Posterior vena cava (tissue), 2 donors: ENCODE data around the gene LILRB4. TPM values are rescaled to one million over a fixed set of nuclear protein-coding genes. Genes with fewer than 3 reads are reported as not detected.
"Not testable (repeated sequence)": the region's sequence is repeated elsewhere in the genome, so short reads cannot be mapped to it uniquely, and the experiment has no call there.

Experiments
- DNase-seq: peaks from one replicate; pipeline ENCODE4 v3.0.0-alpha.2; 2020; ENCODE audit warnings: low spot score
- intact Hi-C, 2 donors: fragments of 100-400 bp; cut with DNase I; formaldehyde crosslinking; loops; one replicate each; pipeline versions ENCODE4 v1.14.1 to v1.14.2; 2022 to 2023
- long read RNA-seq, 2 donors: library from polyadenylated mRNA; unstranded; transcript quantifications; one replicate each; pipeline ENCODE4 v2.0.0, GENCODE V29; 2020 to 2021
- total RNA-seq, 2 donors: library from RNA; stranded (reverse); fragmentation: NEBNext Ultra II Directional; extraction: Animal tissue kit (Norgen Biotek cat#: 25700); gene quantifications; one replicate each; pipeline ENCODE4 v1.2.1, GENCODE V29; 2021
- donor health status: DM: yes; HTN: yes; CAD: no.
- donor health status: DM: yes; HTN: yes; CAD: no.

The LILRB4 gene
- 1 to 10 TPM; 2.7 to 8.7 TPM for total RNA-seq
- long read RNA-seq, donor 1, partial matches to known transcripts, result 1 of 1 reads
- long read RNA-seq, donor 1, other reads (novel, unspliced or antisense), result 0 of 1 reads
- long read RNA-seq, donor 2, partial matches to known transcripts, result 0 of 4 reads
- long read RNA-seq, donor 2, other reads (novel, unspliced or antisense), result 3 of 4 reads

DNA sequence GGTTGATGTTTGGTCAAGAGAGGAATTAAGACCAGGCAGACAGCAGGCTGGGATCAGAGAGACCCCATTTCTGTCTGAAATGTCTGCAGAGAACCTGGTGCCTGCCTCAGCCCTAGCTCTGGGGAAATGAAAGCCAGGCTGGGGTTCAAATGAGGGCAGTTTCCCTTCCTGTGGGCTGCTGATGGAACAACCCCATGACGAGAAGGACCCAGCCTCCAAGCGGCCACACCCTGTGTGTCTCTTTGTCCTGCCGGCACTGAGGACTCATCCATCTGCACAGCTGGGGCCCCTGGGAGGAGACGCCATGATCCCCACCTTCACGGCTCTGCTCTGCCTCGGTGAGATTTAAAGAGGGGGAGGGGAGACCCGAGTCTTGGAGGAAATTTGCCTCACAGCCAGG lies at the start of gene LILRB4:
LILRB4 (plus strand) TSS at position 256 of the 400 bp plus-strand sequence; CDS start at position 305, 49 bp downstream.
- DNase-seq, result no peak
- intact Hi-C loops, result no loop called here

- no peak for DNase-seq
- intact Hi-C loops, result no loop called here
Observed at GRCh38 chr19:54614726-54615125, 48.1 kb upstream of the LILRB4 start.

DNA sequence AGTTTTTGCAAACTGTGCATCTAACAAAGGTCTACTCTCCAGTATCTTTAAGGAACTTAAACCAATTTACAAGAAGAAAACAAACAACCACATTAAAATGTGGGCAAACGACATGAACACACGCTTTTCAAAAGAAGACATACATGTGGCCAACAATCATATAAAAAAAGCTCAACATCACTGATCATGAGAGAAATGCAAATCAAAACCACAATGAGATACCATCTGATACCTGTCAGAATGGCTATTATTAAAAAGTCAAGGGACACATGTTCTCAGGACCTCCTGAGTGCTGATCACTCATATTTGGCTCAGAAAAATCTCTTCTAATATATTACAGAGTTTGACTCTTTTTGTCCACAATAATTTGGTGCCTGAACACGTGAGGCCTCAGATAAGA lies 46.7 kb upstream of the LILRB4 start:
- intact Hi-C loops, result no loop called here
- no peak for DNase-seq

DNA sequence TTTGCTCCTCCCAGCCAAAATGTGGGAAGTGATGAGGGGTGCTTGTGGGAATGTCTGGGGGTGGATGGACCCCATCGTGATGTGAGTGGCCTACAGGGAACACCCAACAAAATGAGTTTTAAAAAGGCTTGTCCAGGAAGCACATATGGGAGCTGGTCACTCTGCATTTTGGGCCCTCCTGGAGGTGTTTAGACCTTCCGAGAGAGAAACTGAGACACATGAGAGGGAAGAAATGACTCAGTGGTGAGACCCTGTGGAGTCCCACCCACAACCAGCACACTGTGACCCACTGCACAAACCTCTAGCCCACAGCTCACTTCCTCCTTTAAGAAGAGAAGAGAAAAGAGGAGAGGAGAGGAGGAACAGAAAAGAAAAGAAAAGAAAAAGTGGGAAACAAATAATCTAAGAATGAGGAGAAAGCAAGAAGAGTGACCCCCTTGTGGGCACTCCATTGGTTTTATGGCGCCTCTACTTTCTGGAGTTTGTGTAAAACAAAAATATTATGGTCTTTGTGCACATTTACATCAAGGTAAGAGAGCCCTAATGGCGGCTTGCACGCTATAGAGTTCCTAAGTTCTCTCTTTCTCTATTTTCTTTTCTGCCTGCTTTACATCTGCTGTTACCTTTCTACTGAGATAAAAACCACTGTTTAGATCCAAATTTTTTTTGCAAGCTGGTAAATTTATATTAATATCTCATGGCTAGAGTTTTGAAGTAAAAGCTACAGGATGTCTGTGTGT lies 45.8 kb upstream of the LILRB4 start:
- no peak for DNase-seq
- intact Hi-C loops, result no loop called here

GRCh38 chr19:54620464-54620863 lies 42.3 kb upstream of the LILRB4 start:
- intact Hi-C loops, result no loop called here
- DNase-seq, result no peak

DNA sequence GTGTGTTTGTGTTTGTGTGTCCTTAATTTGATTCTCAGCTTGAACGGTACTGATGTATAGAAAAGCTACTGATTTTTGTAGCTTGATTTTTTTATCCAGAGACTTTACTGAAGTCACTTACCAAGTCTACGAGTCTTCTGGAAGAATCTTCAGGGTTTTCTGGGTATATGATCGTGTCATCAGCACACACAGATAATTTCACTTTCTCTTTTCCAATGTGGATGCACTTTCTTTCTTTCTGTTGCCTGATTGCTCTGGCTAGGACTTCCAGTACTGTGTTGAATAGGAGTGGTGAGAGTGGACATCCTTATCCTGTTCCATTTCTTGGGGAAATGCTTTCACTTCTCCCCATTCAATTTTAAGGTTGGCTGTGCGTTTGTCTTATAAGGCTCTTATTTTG lies 40.4 kb upstream of the LILRB4 start:
- no peak for DNase-seq
- intact Hi-C loops, result no loop called here

DNA sequence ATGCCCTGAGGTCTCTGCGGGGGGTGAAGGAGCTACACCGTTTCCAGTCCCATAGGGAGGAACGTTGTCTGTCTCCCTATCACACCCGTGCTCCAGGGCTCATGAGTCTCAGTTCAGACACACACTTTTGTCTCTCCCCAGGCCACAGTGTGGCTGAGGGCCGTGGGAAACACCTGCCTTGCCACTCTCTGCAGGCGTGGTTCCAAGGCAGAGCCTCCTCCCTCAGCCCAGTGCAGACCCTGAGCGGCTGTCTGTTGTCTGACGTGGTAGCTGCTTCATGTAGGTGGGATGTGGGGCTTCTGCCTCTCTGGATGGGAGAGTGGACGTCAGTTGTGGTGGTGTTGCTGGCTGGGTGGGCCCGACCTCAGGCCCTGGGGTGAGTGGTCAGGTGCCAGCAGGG lies 38.6 kb upstream of the LILRB4 start:
- intact Hi-C loops, result not testable (repeated sequence)

DNA sequence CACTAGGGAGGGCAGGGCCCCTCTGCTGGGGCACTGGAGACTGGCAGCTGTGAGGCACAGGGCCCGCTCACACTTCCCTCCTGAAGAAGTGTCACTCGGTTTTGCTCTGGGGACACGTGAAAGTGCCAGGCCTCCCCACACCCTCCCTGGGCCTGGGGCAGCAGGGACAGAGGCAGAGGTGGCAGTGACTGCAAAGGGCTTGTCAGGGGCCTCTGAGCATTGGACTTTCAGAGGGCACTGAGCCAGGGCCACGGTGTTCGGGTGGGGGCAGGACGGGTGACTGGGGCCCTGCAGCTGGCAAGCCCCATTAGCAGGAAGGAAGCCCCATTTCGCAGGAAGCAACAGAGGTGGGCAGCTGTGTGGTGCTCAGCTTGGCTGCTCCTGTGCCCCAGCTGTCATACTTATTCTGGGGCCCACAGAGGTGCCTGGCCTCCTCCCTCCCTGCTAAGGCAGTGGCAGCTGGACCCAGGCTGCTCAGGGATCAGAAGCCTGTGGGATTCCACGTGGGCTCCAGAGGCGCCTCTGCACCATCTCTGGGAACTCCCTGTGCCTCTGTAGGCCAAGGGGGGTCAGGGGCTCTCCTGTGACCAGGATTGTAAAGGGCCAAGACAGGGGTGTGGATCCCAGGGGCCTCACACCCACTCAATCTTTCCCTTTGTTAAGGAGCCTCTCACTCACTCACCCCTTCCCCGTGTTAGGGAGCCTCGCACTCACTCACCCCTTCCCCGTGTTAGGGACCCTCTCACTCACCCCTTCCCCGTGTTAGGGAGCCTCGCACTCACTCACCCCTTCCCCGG lies 37.7 kb upstream of the LILRB4 start:
- DNase-seq, intact Hi-C loops: not testable (repeated sequence)

More for the DNA sequence above, 38.6 kb upstream of the LILRB4 start:
- not testable (repeated sequence) for DNase-seq

- intact Hi-C loops, result no loop called here
Observed at GRCh38 chr19:54626757-54627156, 36.0 kb upstream of the LILRB4 start.

GRCh38 chr19:54627912-54628311 lies 34.9 kb upstream of the LILRB4 start:
- intact Hi-C loops, DNase-seq: not testable (repeated sequence)

More at GRCh38 chr19:54626757-54627156, 36.0 kb upstream of the LILRB4 start:
- no peak for DNase-seq

GRCh38 chr19:54630262-54630661 lies 32.5 kb upstream of the LILRB4 start, which contains the start of gene LILRB1:
LILRB1 (plus strand) TSS chr19:54630484; CDS start chr19:54631074, 590 bp downstream.
- intact Hi-C loops, DNase-seq: not testable (repeated sequence)

- intact Hi-C loops, result no loop called here
- no peak for DNase-seq
Observed at GRCh38 chr19:54630782-54631181, 32.0 kb upstream of the LILRB4 start.

- intact Hi-C loops, DNase-seq: not testable (repeated sequence)
Observed at GRCh38 chr19:54631489-54632337, 31.1 kb upstream of the LILRB4 start.

GRCh38 chr19:54632517-54632916 lies 30.3 kb upstream of the LILRB4 start:
- intact Hi-C loops, DNase-seq: not testable (repeated sequence)

DNA sequence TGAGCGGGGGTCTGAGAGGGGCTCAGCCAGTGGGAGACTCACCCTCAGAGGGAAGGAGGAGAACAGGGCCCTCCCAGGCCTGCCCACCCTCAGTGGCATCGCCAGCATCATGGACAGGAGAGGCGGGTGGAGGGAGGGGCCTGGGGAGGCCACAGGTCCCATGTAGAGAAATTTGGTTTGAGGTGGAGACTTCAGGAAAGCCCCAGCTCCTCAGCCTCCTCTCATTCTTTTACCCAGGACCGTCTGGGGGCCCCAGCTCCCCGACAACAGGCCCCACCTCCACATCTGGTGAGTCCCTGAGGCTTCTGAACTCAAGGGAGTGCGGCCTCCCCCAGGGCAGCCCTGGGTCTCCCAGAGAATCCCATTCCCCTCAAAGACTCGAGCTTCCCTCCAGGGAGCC lies 29.4 kb upstream of the LILRB4 start:
- intact Hi-C loops, result no loop called here
- DNase-seq, result no peak

GRCh38 chr19:54636081-54636480 lies 26.7 kb upstream of the LILRB4 start:
- intact Hi-C loops, result not testable (repeated sequence)

DNA sequence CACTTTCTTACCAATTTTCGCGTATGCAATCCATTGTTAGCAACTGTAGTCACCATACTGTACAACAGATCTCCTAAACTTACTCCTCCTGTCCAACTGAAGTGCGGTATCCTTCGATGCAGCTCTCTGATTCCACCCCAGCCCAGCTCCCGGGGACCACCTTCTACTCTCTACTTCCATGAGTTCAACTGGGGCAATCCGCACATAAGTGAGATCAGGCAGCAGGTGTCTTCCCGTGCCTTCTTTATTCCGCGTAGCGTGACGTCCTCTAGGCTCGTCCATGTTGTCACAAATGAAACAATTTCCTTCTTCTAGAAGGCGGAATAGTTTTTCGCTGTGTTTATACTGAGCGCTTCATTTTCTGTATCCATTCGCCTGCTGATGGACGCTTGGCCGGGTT lies 24.1 kb upstream of the LILRB4 start:
- no peak for DNase-seq
- intact Hi-C loops, result no loop called here

More at GRCh38 chr19:54636081-54636480, 26.7 kb upstream of the LILRB4 start:
- DNase-seq, result not testable (repeated sequence)

- intact Hi-C loops, result not testable (repeated sequence)
- peak; percentile 62 for DNase-seq
Observed at GRCh38 chr19:54642953-54643352, 19.8 kb upstream of the LILRB4 start.

- intact Hi-C loops, result not testable (repeated sequence)
- DNase-seq, result peak; percentile 34
Observed at GRCh38 chr19:54643583-54643982, 19.2 kb upstream of the LILRB4 start.
